Neural crest cell (in vitro differentiated cells): Measurements from ENCODE around the gene ZNF684. TPM values are rescaled to one million over a fixed set of nuclear protein-coding genes. Genes with fewer than 3 reads are reported as not detected.

ENCODE experiments used
- DNase-seq: peaks from one replicate; pipeline ENCODE4 v3.0.0; 2021; ENCODE audit warnings: low read depth, mixed read lengths, low spot score
- H3K27ac Mint-ChIP-seq: one replicate; pipeline ENCODE4 v1.8.0; 2021; ENCODE audit warnings: mild to moderate bottlenecking, mixed read lengths; ENCODE audit not compliant: unreplicated experiment
- H3K27me3 Mint-ChIP-seq: 2 replicates; pipeline ENCODE4 v1.8.0; 2021; ENCODE audit warnings: low read depth, mild to moderate bottlenecking, mixed read lengths
- H3K36me3 Mint-ChIP-seq: 2 replicates; pipeline ENCODE4 v1.8.0; 2021; ENCODE audit warnings: low read depth, mild to moderate bottlenecking, mixed read lengths
- H3K4me1 Mint-ChIP-seq: 2 replicates; pipeline ENCODE4 v1.8.0; 2021; ENCODE audit warnings: mixed read lengths
- H3K4me3 Mint-ChIP-seq: one replicate; pipeline ENCODE4 v1.8.0; 2021; ENCODE audit warnings: mild to moderate bottlenecking, mixed read lengths
- H3K9me3 Mint-ChIP-seq: 2 replicates; pipeline ENCODE4 v1.8.0; 2021; ENCODE audit warnings: mixed read lengths
- total RNA-seq: library from RNA; stranded (reverse); gene quantifications from 2 replicates; pipeline ENCODE4 v1.2.1, GENCODE V29; 2021
- TF ChIP-seq, protein P1 (sequence below): fragments of 200-600 bp; sonication (generic); conservative IDR thresholded peaks from 2 replicates; pipeline ENCODE4 v1.5.0; 2021; ENCODE audit warnings: antibody characterized with exemption, mild to moderate bottlenecking

ZNF684 gene
- total RNA-seq, 1 donor from 2014 or later, result 6.4 TPM

DNA sequence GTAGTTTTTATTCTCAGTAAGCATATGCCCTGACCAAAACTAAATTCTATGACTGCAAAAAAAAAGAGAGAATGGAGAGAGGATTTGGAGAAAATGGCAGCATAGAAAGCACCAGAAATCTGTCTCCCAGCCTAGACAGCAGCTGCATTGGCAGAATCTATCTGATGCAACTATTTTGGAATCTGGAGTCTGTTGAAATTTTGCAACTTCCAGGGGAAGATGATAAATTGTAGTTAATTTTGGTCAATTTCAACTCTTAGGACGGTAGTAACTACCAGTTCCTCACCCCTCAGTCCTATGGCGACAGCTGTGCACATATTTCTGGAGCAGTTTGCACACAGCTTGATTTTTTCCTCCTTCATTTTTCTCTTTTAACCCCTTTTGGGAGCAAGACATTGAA lies 11.9 kb upstream of the ZNF684 start:
- Mint-ChIP-seq H3K4me1 (no peaks in the 10 kb centered on the region), H3K27ac (no peak overlapping the region), H3K4me3 (no peak overlapping the region), H3K36me3 (peaks cover 65% of the 10 kb centered on the region), H3K27me3 (no peaks in the 10 kb centered on the region), H3K9me3 (peaks cover 34% of the 10 kb centered on the region)
- TF ChIP-seq, protein P1, sequence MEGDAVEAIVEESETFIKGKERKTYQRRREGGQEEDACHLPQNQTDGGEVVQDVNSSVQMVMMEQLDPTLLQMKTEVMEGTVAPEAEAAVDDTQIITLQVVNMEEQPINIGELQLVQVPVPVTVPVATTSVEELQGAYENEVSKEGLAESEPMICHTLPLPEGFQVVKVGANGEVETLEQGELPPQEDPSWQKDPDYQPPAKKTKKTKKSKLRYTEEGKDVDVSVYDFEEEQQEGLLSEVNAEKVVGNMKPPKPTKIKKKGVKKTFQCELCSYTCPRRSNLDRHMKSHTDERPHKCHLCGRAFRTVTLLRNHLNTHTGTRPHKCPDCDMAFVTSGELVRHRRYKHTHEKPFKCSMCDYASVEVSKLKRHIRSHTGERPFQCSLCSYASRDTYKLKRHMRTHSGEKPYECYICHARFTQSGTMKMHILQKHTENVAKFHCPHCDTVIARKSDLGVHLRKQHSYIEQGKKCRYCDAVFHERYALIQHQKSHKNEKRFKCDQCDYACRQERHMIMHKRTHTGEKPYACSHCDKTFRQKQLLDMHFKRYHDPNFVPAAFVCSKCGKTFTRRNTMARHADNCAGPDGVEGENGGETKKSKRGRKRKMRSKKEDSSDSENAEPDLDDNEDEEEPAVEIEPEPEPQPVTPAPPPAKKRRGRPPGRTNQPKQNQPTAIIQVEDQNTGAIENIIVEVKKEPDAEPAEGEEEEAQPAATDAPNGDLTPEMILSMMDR, result no peak
- DNase-seq, result no peak

DNA sequence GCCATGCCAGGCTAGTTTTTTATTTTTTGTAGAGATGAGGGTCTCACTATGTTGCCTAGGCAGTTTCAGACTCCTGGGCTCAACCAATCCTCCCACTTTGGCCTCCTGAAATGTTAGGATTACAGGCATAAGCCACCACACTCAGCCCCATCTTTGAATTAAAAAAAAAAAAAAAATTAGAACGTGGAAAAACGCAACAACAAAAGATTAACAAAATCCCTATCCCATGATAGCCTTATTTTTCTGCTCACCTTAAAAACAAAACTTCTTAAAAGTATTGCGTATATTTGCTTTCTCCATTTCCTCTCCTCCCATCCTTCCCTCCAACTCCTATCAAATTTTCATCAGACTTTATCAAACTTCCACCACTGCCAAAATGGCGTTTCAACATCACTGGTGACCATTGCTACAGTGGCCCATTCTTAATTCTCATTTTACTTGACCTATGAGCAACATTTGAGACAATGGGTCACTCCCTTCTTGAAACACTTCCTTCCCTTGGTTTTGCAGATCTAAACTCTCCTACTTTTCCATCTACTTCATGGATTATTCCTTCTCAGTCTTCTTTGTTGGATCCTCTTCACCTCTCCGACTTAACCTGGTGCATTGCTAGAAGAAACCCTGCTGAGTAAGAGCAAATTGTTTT lies 579 bp upstream of the ZNF684 start:
- TF ChIP-seq, protein P1, result no peak
- peaks cover 14% of the 10 kb centered on the region for H3K27me3 Mint-ChIP-seq
- H3K4me3 Mint-ChIP-seq, result peak overlapping the region; percentile 97
- no peak for DNase-seq
- H3K4me1 Mint-ChIP-seq, result peaks cover 24% of the 10 kb centered on the region
- H3K36me3 Mint-ChIP-seq, result peaks cover 21% of the 10 kb centered on the region
- H3K27ac Mint-ChIP-seq, result peak overlapping the region; percentile 76
- peaks cover 14% of the 10 kb centered on the region for H3K9me3 Mint-ChIP-seq

DNA sequence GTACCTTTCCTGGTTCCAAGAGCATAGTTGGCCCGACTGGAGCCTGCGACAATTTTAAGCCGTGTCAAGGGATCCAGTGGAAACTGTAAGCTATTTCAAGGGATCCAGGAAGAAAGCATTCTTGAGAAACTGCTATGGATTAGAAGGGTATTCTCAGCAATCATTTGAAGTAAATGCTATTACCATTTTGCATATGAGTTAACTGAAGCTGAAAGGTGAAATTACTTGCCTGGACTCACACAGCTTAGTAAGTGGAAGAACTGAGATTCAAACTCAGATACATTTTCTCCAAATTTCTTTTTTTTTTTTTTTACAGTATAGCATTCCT lies 589 bp downstream of the ZNF684 start:
- peaks cover 14% of the 10 kb centered on the region for H3K27me3 Mint-ChIP-seq
- H3K9me3 Mint-ChIP-seq, result peaks cover 10% of the 10 kb centered on the region
- TF ChIP-seq, protein P1, result no peak
- H3K27ac Mint-ChIP-seq, result no peak overlapping the region
- H3K4me3 Mint-ChIP-seq, result peak overlapping the region; percentile 97
- DNase-seq, result no peak
- peaks cover 24% of the 10 kb centered on the region for H3K4me1 Mint-ChIP-seq
- peaks cover 17% of the 10 kb centered on the region for H3K36me3 Mint-ChIP-seq

DNA sequence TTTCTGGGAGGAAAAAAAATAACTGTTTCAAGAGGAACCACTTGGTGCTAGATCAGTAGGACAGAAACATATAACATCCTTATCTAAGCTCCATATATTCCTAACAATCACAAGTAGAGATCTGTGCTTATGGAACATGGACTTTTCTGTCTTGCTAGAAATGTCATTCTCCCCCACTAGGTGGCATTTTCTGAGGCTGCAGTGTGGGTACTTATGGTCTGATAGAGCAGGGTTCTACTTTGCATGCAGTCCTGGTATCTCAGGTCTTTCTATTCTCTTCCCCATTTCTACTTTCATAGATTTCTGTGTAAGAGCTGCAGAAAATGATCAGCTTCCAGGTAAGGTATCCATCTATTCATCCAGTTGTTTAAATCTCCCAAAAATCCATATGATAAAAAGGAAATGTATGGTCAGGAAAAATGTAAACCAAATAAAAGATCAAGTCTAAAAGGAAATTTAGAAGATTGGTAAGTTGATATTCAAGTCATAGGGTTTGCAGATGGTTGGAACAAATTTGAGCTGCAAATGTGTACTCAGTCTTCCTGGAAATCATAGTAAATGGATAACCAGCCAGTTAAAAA lies 1.5 kb downstream of the ZNF684 start:
- H3K27me3 Mint-ChIP-seq, result peaks cover 11% of the 10 kb centered on the region

DNA sequence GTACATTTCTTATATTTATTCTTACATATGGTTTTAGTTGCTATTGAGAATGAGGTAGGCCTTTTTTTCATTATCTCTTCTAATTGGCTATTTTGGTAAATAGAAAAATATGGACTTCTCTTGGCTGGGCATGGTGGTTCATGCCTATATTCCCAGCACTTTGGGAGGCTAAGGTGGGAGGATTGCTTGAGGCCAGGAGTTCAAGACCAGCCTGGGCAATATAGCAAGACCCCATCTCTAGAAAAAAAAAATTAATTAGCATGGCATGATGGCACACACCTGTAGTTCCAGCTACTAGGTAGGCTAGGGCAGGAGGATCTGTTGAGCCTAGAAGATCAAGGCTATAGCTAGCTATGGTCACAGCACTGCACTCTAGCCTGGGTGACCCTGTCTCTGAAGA lies 3.2 kb downstream of the ZNF684 start:
- TF ChIP-seq, protein P1, result no peak
- H3K27me3 Mint-ChIP-seq, result peaks cover 2% of the 10 kb centered on the region
- H3K9me3 Mint-ChIP-seq, result peaks cover 6% of the 10 kb centered on the region
- peaks cover 24% of the 10 kb centered on the region for H3K4me1 Mint-ChIP-seq
- H3K27ac Mint-ChIP-seq, result no peak overlapping the region
- no peak overlapping the region for H3K4me3 Mint-ChIP-seq
- H3K36me3 Mint-ChIP-seq, result peaks cover 28% of the 10 kb centered on the region
- DNase-seq, result no peak

More for the DNA sequence above, 1.5 kb downstream of the ZNF684 start:
- no peak overlapping the region for H3K27ac Mint-ChIP-seq
- peaks cover 10% of the 10 kb centered on the region for H3K9me3 Mint-ChIP-seq
- peak overlapping the region; percentile 82 for H3K4me3 Mint-ChIP-seq
- peaks cover 21% of the 10 kb centered on the region for H3K36me3 Mint-ChIP-seq
- DNase-seq, result peak; percentile 26
- TF ChIP-seq, protein P1, result peak; percentile 66
- peaks cover 24% of the 10 kb centered on the region for H3K4me1 Mint-ChIP-seq
